Stimulated activated CD8-positive, alpha-beta memory T cell treated with anti-CD3 and anti-CD28 coated beads, Interleukin-7, amount 100 ng/mL, for 4 hours (primary cell): ENCODE results near the gene TRIM16.
A peak's percentile ranks its signal among the peaks of the same experiment; 100 is the strongest.
"Not testable (repeated sequence)": the region's sequence is repeated elsewhere in the genome, so short reads cannot be mapped to it uniquely, and the experiment has no call there.

Source experiments
- DNase-seq, 2 donors: peaks; one replicate each; pipeline ENCODE4 v3.0.0-alpha.2; 2020; ENCODE audit warnings: low read depth in 2 of 2

TRIM16 gene

GRCh38 chr17:15658296-15658695, 25.8 kb downstream of the TRIM16 start:
- DNase-seq = no peak

GRCh38 chr17:15657868-15658267, 26.2 kb downstream of the TRIM16 start:
- no peak for DNase-seq

GRCh38 chr17:15654886-15655561, 29.1 kb downstream of the TRIM16 start:
- no peak for DNase-seq

- not testable (repeated sequence) for DNase-seq
These were observed 29.7 kb downstream of the TRIM16 start for GRCh38 chr17:15654401-15654800.

- no peak for DNase-seq
These were observed 31.2 kb downstream of the TRIM16 start for GRCh38 chr17:15652960-15653359.

- DNase-seq = peak in 1 of 2 donors; percentile 2
These were observed 32.5 kb downstream of the TRIM16 start for GRCh38 chr17:15651583-15652110.

GRCh38 chr17:15650741-15651582, 33.1 kb downstream of the TRIM16 start:
- DNase-seq = no peak

GRCh38 chr17:15649861-15650421, 34.2 kb downstream of the TRIM16 start:
- DNase-seq = no peak

- DNase-seq = no peak
These were observed 35.7 kb downstream of the TRIM16 start for GRCh38 chr17:15648386-15648785.

- DNase-seq = not testable (repeated sequence)
These were observed 38.2 kb downstream of the TRIM16 start for GRCh38 chr17:15645942-15646312.

- not testable (repeated sequence) for DNase-seq
These were observed 38.8 kb downstream of the TRIM16 start for GRCh38 chr17:15645099-15645941.

GRCh38 chr17:15642505-15643251, 41.4 kb downstream of the TRIM16 start:
- not testable (repeated sequence) for DNase-seq

- DNase-seq = not testable (repeated sequence)
These were observed 42.1 kb downstream of the TRIM16 start for GRCh38 chr17:15642014-15642413.

- DNase-seq = not testable (repeated sequence)
These were observed 53.1 kb downstream of the TRIM16 start for GRCh38 chr17:15630930-15631453.

GRCh38 chr17:15629991-15630390, 54.1 kb downstream of the TRIM16 start:
- not testable (repeated sequence) for DNase-seq

- not testable (repeated sequence) for DNase-seq
These were observed 60.4 kb downstream of the TRIM16 start for GRCh38 chr17:15623661-15624209.

- not testable (repeated sequence) for DNase-seq
These were observed 60.9 kb downstream of the TRIM16 start for GRCh38 chr17:15623255-15623654.

GRCh38 chr17:15622124-15622523, 62.0 kb downstream of the TRIM16 start:
- DNase-seq = not testable (repeated sequence)

- DNase-seq = not testable (repeated sequence)
These were observed 64.6 kb downstream of the TRIM16 start, which contains the start of gene FBXW10B for GRCh38 chr17:15619331-15620058. Gene FBXW10B (minus strand): TSS chr17:15619704. CDS start chr17:15619512, 192 bp downstream.
